Sciatic nerve (tissue), 2 donors: Measurements from ENCODE around the gene ADIPOR1. TPM values are rescaled to one million over a fixed set of nuclear protein-coding genes. Genes with fewer than 3 reads are reported as not detected.

Source experiments
- ATAC-seq: fragments of 200-7000 bp; cut with Tn5 transposase; one replicate; pipeline ENCODE4 v1.9.1; 2020; ENCODE audit warnings: mild to moderate bottlenecking, moderate library complexity
- DNase-seq: peaks from one replicate; pipeline ENCODE4 v3.0.0-alpha.2; 2020; ENCODE audit warnings: low spot score
- intact Hi-C: fragments of 100-400 bp; cut with DNase I; formaldehyde crosslinking; loops from one replicate; pipeline ENCODE4 v1.14.2; 2022
- total RNA-seq: library from RNA; stranded (reverse); fragmentation: NEBNext Ultra II Directional; extraction: Animal tissue kit (Norgen Biotek cat#: 25700); gene quantifications from one replicate; pipeline ENCODE4 v1.2.1, GENCODE V29; 2021
- donor health status: DM: no; HTN: no; CAD: no.
- donor health status: DM: no; HTN: no; CAD: no.

ADIPOR1 gene
- total RNA-seq, 1 donor from 2014 or later = 83.8 TPM

DNA sequence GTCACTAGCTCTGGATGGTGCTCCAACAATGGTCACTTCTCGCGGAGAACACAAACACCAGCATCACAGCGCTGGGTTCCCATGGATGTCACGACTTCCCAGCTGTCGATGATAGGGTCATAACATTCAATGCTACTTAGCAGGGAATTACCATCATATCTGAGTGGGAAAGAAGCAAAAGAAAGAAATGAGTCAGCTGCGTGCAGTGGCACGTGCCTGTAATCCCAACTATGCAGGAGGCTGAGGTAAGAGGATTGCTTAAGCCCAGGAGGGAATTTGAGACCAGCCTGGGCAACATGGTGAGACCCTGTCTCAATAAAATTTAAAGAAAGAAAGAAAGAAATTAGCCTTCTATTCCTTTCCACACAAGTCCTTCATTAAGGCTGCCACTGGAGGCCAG lies 65.6 kb downstream of the ADIPOR1 start:
- ATAC-seq (no peak), DNase-seq (no peak)
- intact Hi-C loops = no loop called here

Other genes starting within 250 kb of the ADIPOR1 start
- not detected for gene SYT2, start 247.9 kb downstream of the ADIPOR1 start, total RNA-seq
- gene KDM5B, start 149.9 kb downstream of the ADIPOR1 start, total RNA-seq = 67.9 TPM
- 1.2 TPM for gene PCAT6, start 147.4 kb downstream of the ADIPOR1 start, total RNA-seq
- gene RABIF, start 69.2 kb downstream of the ADIPOR1 start, total RNA-seq = 5.3 TPM
- gene KLHL12, start 31.1 kb downstream of the ADIPOR1 start, total RNA-seq = 22.7 TPM
- 49.8 TPM for gene CYB5R1, start 8.9 kb upstream of the ADIPOR1 start, total RNA-seq
- gene TMEM183A, start 49.1 kb upstream of the ADIPOR1 start, total RNA-seq = 40.3 TPM
- 3.1 TPM for gene PPFIA4, start 68.2 kb upstream of the ADIPOR1 start, total RNA-seq
- not detected for gene MYOG, start 127.7 kb upstream of the ADIPOR1 start, total RNA-seq
- gene ADORA1, start 169.4 kb upstream of the ADIPOR1 start, total RNA-seq = 1.8 TPM
- gene MYBPH, start 217.5 kb upstream of the ADIPOR1 start, total RNA-seq = not detected
- gene CHI3L1, start 228.4 kb upstream of the ADIPOR1 start, total RNA-seq = 37.0 TPM